Neural cell (in vitro differentiated cells): ENCODE measurements around the gene MLPH. TPM values are rescaled to one million over a fixed set of nuclear protein-coding genes. Genes with fewer than 3 reads are reported as not detected.
A peak's percentile ranks its signal among the peaks of the same experiment; 100 is the strongest.

Experiments
- H2AFZ ChIP-seq: fragments of 200-600, 300-800 bp; sonication (generic), shearing (Covaris generic); 2 replicates; pipeline ENCODE4 v1.6.0; 2014; ENCODE audit warnings: low read depth, mild to moderate bottlenecking, antibody characterized with exemption, low read length, moderate library complexity
- H3F3A ChIP-seq: fragments of 200-600 bp; shearing (Covaris generic); 2 replicates; pipeline ENCODE4 v1.6.1; 2016; ENCODE audit warnings: mild to moderate bottlenecking, moderate library complexity, mixed read lengths, antibody characterized with exemption, low read length; ENCODE audit not compliant: insufficient read depth, poor library complexity, severe bottlenecking
- H3K27ac ChIP-seq: fragments of 200-600, 300-800 bp; sonication (generic), shearing (Covaris generic); 2 replicates; pipeline ENCODE4 v1.5.1; 2014; ENCODE audit warnings: mild to moderate bottlenecking, low read length, moderate library complexity
- H3K27me3 ChIP-seq: fragments of 300-800, 200-600 bp; sonication (generic), shearing (Covaris generic); 2 replicates; pipeline ENCODE4 v1.6.0; 2014; ENCODE audit warnings: mild to moderate bottlenecking, low read depth, low read length, moderate library complexity; ENCODE audit not compliant: insufficient read depth
- H3K36me3 ChIP-seq: fragments of 300-800, 200-600 bp; sonication (generic), shearing (Covaris generic); 2 replicates; pipeline ENCODE4 v1.5.1; 2014; ENCODE audit warnings: mild to moderate bottlenecking, antibody characterized with exemption, low read length, moderate library complexity; ENCODE audit not compliant: insufficient read depth
- H3K4me2 ChIP-seq: fragments of 300-800, 200-600 bp; sonication (generic), shearing (Covaris generic); 2 replicates; pipeline ENCODE4 v1.6.0; 2014; ENCODE audit warnings: mild to moderate bottlenecking, low read length
- H3K4me3 ChIP-seq: fragments of 300-800, 200-600 bp; sonication (generic), shearing (Covaris generic); 2 replicates; pipeline ENCODE4 v1.5.1; 2014; ENCODE audit warnings: mild to moderate bottlenecking, low read length, moderate library complexity
- H3K79me2 ChIP-seq: fragments of 200-600 bp; shearing (Covaris generic); replicated peaks from 2 replicates; pipeline ENCODE4 v1.6.0; 2014; ENCODE audit warnings: mild to moderate bottlenecking, low read length, moderate library complexity; ENCODE audit not compliant: insufficient read depth
- H3K9ac ChIP-seq: fragments of 300-800, 200-600 bp; sonication (generic), shearing (Covaris generic); 2 replicates; pipeline ENCODE4 v1.6.1; 2016; ENCODE audit warnings: mild to moderate bottlenecking, low read length, mixed read lengths
- H3K9me2 ChIP-seq: fragments of 200-600 bp; shearing (Covaris generic); 2 replicates; pipeline ENCODE4 v1.6.1; 2016; ENCODE audit warnings: mild to moderate bottlenecking, low read length, mixed read lengths; ENCODE audit not compliant: insufficient read depth
- H3K9me3 ChIP-seq: fragments of 200-600, 300-800 bp; sonication (generic), shearing (Covaris generic); 2 replicates; pipeline ENCODE4 v1.6.1; 2016; ENCODE audit warnings: mild to moderate bottlenecking, mixed run types, low read length, moderate library complexity, mixed read lengths
- H4K20me1 ChIP-seq: fragments of 200-600 bp; shearing (Covaris generic); 2 replicates; pipeline ENCODE4 v1.6.1; 2016; ENCODE audit warnings: mild to moderate bottlenecking, mixed run types; ENCODE audit not compliant: insufficient read depth
- EP300 ChIP-seq: fragments of 450-650 bp; conservative IDR thresholded peaks from 2 replicates; pipeline ENCODE4 v1.6.1; 2014; ENCODE audit warnings: antibody characterized with exemption, mild to moderate bottlenecking, moderate library complexity; ENCODE audit not compliant: poor library complexity, severe bottlenecking
- EZH2 ChIP-seq: fragments of 200-600, 300-800 bp; shearing (Covaris generic), sonication (generic); IDR thresholded peaks from 2 replicates; pipeline ENCODE4 v1.6.1; 2014; ENCODE audit warnings: antibody characterized with exemption, low read length, borderline replicate concordance, mild to moderate bottlenecking; ENCODE audit not compliant: insufficient read depth, poor library complexity, severe bottlenecking
- MXI1 ChIP-seq: fragments of 450-650 bp; conservative IDR thresholded peaks from 2 replicates; pipeline ENCODE4 v1.6.1; 2014; ENCODE audit warnings: antibody characterized with exemption, mild to moderate bottlenecking; ENCODE audit not compliant: poor library complexity, severe bottlenecking
- POLR2AphosphoS5 ChIP-seq: IDR thresholded peaks from 2 replicates; pipeline ENCODE4 v1.6.1; 2012
- RAD21 ChIP-seq: fragments of 450-650 bp; conservative IDR thresholded peaks from 2 replicates; pipeline ENCODE4 v1.6.1; 2014; ENCODE audit warnings: antibody characterized with exemption, mild to moderate bottlenecking, moderate library complexity
- SMC3 ChIP-seq: fragments of 450-650 bp; conservative IDR thresholded peaks from 2 replicates; pipeline ENCODE4 v1.6.1; 2014; ENCODE audit warnings: antibody characterized with exemption, mild to moderate bottlenecking, moderate library complexity; ENCODE audit not compliant: poor library complexity
- TAF1 ChIP-seq: IDR thresholded peaks from 2 replicates; pipeline ENCODE4 v1.6.1; 2012; ENCODE audit warnings: low read depth
- polyA plus RNA-seq: library from polyadenylated mRNA; depleted of rRNA; stranded (reverse); fragments of >200 nt; gene quantifications from 2 replicates; pipeline ENCODE4 v1.2.3, GENCODE V29; 2014
- TF ChIP-seq, protein P1 (sequence below): IDR thresholded peaks from 2 replicates; pipeline ENCODE4 v1.6.1; 2012; ENCODE audit warnings: borderline replicate concordance
- TF ChIP-seq, protein P2 (sequence below): fragments of 450-650 bp; IDR thresholded peaks from 2 replicates; pipeline ENCODE4 v1.5.1; 2014; ENCODE audit warnings: antibody characterized with exemption, mild to moderate bottlenecking, moderate library complexity; ENCODE audit not compliant: poor library complexity, severe bottlenecking

Gene MLPH
- polyA plus RNA-seq, 1 donor from 2014 or later = not detected

DNA sequence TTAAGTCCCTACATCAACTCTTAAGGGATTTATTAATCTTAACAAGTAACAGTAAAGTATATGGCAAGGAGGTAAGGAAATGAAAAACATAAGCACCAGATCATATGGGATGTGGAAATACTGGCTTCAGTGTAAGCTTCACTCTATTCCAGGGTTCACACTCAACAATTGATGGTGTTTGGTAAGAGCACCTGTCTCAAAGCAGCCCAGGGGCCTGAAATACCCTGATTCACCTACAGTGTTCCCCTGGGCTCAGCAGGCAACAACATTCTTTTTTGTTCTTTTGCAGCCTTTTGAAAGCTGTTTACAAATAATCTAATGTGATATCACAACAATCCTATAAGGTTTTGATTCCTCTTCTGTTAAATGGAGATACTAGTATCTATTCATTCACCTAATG, 1.2 kb upstream of the MLPH start:
- no peak overlapping the region for H2AFZ ChIP-seq
- H3K36me3 ChIP-seq = no peaks in the 10 kb centered on the region
- H3K9me3 ChIP-seq = no peaks in the 10 kb centered on the region
- H3K79me2 ChIP-seq = no peaks in the 10 kb centered on the region
- peak overlapping the region; percentile 66 for H3K4me3 ChIP-seq
- no peak overlapping the region for H3K4me2 ChIP-seq
- TF ChIP-seq, protein P1, sequence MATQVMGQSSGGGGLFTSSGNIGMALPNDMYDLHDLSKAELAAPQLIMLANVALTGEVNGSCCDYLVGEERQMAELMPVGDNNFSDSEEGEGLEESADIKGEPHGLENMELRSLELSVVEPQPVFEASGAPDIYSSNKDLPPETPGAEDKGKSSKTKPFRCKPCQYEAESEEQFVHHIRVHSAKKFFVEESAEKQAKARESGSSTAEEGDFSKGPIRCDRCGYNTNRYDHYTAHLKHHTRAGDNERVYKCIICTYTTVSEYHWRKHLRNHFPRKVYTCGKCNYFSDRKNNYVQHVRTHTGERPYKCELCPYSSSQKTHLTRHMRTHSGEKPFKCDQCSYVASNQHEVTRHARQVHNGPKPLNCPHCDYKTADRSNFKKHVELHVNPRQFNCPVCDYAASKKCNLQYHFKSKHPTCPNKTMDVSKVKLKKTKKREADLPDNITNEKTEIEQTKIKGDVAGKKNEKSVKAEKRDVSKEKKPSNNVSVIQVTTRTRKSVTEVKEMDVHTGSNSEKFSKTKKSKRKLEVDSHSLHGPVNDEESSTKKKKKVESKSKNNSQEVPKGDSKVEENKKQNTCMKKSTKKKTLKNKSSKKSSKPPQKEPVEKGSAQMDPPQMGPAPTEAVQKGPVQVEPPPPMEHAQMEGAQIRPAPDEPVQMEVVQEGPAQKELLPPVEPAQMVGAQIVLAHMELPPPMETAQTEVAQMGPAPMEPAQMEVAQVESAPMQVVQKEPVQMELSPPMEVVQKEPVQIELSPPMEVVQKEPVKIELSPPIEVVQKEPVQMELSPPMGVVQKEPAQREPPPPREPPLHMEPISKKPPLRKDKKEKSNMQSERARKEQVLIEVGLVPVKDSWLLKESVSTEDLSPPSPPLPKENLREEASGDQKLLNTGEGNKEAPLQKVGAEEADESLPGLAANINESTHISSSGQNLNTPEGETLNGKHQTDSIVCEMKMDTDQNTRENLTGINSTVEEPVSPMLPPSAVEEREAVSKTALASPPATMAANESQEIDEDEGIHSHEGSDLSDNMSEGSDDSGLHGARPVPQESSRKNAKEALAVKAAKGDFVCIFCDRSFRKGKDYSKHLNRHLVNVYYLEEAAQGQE = no peak
- TF ChIP-seq POLR2AphosphoS5 (no peak), EZH2 (no peak), MXI1 (no peak), EP300 (no peak), TAF1 (no peak), RAD21 (no peak), SMC3 (no peak)
- TF ChIP-seq, protein P2, sequence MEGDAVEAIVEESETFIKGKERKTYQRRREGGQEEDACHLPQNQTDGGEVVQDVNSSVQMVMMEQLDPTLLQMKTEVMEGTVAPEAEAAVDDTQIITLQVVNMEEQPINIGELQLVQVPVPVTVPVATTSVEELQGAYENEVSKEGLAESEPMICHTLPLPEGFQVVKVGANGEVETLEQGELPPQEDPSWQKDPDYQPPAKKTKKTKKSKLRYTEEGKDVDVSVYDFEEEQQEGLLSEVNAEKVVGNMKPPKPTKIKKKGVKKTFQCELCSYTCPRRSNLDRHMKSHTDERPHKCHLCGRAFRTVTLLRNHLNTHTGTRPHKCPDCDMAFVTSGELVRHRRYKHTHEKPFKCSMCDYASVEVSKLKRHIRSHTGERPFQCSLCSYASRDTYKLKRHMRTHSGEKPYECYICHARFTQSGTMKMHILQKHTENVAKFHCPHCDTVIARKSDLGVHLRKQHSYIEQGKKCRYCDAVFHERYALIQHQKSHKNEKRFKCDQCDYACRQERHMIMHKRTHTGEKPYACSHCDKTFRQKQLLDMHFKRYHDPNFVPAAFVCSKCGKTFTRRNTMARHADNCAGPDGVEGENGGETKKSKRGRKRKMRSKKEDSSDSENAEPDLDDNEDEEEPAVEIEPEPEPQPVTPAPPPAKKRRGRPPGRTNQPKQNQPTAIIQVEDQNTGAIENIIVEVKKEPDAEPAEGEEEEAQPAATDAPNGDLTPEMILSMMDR = no peak
- H3K9me2 ChIP-seq = no peaks in the 10 kb centered on the region
- peaks cover 70% of the 10 kb centered on the region for H3K27me3 ChIP-seq
- H3K27ac ChIP-seq = no peak overlapping the region
- H3K9ac ChIP-seq = no peak overlapping the region
- H3F3A ChIP-seq = no peaks in the 10 kb centered on the region
- H4K20me1 ChIP-seq = no peaks in the 10 kb centered on the region

DNA sequence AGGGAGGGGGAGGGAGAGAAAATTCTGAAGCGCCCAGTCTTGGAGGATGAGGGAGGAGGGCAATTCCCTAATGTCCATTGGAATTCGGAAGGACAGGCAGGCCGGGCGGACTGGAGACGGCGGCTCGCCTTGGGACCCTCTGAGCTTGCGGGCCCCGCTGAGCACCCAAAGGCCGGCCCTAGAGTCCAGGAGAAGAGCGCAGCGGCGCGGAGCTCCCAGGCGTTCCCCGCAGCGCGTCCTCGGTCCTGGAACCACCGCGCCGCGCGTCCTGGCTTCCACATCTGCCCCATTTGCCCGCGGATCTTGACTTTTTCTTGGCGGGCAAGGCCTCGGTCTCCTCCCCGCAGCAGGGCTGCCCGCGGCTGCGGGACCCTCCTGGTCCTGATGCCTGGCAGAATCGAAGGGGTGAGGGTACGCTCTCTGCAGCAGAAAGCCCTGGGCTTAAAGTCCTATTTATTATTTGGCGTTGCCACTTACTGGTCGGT, 675 bp upstream of the MLPH start:
- H3K27me3 ChIP-seq = peaks cover 65% of the 10 kb centered on the region
- H3K36me3 ChIP-seq = no peaks in the 10 kb centered on the region
- H3K4me3 ChIP-seq = peak overlapping the region; percentile 66
- H3K9me2 ChIP-seq = no peaks in the 10 kb centered on the region
- H3K9me3 ChIP-seq = peaks cover 5% of the 10 kb centered on the region
- H3K79me2 ChIP-seq = no peaks in the 10 kb centered on the region
- no peaks in the 10 kb centered on the region for H3F3A ChIP-seq
- H3K4me2 ChIP-seq = peak overlapping the region; percentile 94
- H3K9ac ChIP-seq = peak overlapping the region; percentile 12
- H3K27ac ChIP-seq = no peak overlapping the region
- H2AFZ ChIP-seq = no peak overlapping the region
- TF ChIP-seq POLR2AphosphoS5 (no peak), EP300 (no peak), MXI1 (no peak), RAD21 (no peak), EZH2 (no peak), SMC3 (no peak)
- TF ChIP-seq, protein P1 = no peak
- H4K20me1 ChIP-seq = no peaks in the 10 kb centered on the region
